ENCODE results near the gene FBN1.

Gene FBN1

GRCh38 chr15:48373821-48374451, 271.6 kb downstream of the FBN1 start:
- DNase-seq (ENCODE audit: low read depth, low spot score) = no peak

GRCh38 chr15:48371961-48372360, 273.5 kb downstream of the FBN1 start:
- DNase-seq (ENCODE audit: low read depth, low spot score) = no peak

- no peak for DNase-seq (ENCODE audit: low read depth, low spot score)
These were observed 274.0 kb downstream of the FBN1 start for GRCh38 chr15:48371550-48371949.

- no peak for DNase-seq (ENCODE audit: low read depth, low spot score)
These were observed 275.0 kb downstream of the FBN1 start for GRCh38 chr15:48370460-48370859.

- DNase-seq (ENCODE audit: low read depth, low spot score) = no peak
These were observed 278.0 kb downstream of the FBN1 start for GRCh38 chr15:48367483-48367882.

- no peak for DNase-seq (ENCODE audit: low read depth, low spot score)
These were observed 278.8 kb downstream of the FBN1 start for GRCh38 chr15:48366584-48367312.

- DNase-seq (ENCODE audit: low read depth, low spot score) = no peak
These were observed 279.9 kb downstream of the FBN1 start for GRCh38 chr15:48365575-48365974.

GRCh38 chr15:48363474-48363873, 282.0 kb downstream of the FBN1 start:
- DNase-seq (ENCODE audit: low read depth, low spot score) = no peak

- no peak for DNase-seq (ENCODE audit: low read depth, low spot score)
These were observed 283.8 kb downstream of the FBN1 start for GRCh38 chr15:48361685-48362084.

GRCh38 chr15:48360841-48361240, 284.7 kb downstream of the FBN1 start:
- no peak for DNase-seq (ENCODE audit: low read depth, low spot score)

All from activated CD4-positive, CD25-positive, alpha-beta regulatory T cell treated with anti-CD3 and anti-CD28 coated beads, Interleukin-2, amount 50 U/mL, for 16 hours (primary cell).